GM12873 (cell line): ENCODE results near the gene ANGPT4.

Source experiments
- CTCF ChIP-seq: IDR thresholded peaks from 2 replicates; pipeline ENCODE4 v1.5.1; 2012; ENCODE audit warnings: low read depth, mild to moderate bottlenecking, moderate library complexity, low read length, control low read depth; ENCODE audit not compliant: insufficient read depth; ENCODE audit errors: missing control alignments

Gene ANGPT4

GRCh38 chr20:840858-841567, 75.1 kb downstream of the ANGPT4 start:
- no peak for TF ChIP-seq CTCF

DNA sequence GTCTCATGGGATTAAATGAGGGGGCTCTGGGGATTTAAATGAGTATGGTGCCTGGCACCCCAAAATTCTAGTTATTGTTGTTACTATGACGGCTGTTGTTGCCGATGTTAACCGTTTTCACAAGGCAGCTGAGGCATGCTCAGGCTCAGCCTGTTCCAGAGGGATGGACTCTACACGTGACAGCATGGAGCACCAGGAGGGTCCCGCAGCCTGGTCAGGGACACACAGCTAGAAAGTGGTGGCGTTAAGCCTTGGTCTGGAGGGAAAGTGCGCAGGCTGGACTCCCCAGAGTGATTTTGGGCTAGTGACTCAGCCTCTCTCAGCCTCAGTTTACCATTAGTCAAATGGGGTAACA, 75.7 kb downstream of the ANGPT4 start:
- no peak for TF ChIP-seq CTCF

DNA sequence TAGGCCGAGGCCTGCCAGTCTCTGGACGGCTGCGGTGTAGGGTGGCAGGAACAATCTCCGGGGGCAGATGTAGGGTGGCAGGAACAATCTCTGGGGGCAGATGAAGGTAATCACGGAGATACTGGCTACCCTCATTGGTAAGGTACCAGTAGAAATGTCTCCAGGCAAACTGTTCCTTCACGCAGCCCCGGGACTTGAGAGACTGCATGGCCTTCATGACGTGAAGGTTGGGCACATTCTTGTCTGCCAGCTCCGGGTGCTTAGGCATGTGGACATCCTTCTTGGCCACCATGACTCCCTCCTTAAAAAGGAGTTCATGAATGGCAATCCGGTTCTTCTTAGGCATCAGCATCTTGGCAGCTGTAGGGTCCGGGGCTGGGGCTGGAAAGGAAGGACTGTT, 76.5 kb downstream of the ANGPT4 start:
- TF ChIP-seq CTCF: no peak

DNA sequence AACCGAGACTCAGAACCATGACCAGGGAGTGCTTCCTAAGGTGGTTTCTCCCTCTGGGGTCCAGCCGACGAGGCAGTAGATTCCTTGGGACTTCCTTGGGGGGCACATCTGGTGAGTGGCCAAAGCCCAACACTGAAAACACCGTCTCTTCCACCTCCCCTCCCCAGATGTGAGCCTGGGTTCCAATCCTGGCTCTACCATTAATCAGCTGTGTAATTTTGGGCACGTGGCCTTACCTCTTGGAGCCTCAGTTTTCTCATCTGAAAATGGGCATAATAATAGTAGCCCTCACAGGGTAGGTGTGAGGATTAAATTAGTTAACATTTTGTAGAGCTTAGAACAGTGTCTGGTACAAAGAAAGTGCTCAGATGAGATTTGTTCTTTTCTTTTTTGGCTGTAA, 77.1 kb downstream of the ANGPT4 start:
- no peak for TF ChIP-seq CTCF

DNA sequence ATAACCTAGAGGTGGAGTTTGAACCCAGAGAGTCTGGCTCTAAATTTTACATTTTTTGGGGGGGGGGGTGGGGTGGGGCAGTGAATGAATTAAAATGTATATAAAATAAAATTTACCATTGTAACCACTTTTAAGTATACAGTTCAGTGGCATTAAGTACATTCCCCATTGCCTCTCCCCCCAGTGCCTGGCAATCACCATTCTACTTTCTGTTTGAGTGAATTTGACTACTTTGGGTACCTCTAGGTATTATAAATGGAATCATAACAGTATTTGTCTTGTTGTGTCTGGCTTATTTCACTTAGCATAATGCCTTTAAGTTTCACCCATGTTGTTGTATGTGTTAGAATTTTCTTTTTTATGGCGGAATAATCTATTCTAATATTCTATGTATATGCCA, 79.9 kb downstream of the ANGPT4 start:
- TF ChIP-seq CTCF: no peak

GRCh38 chr20:835608-836045, 80.5 kb downstream of the ANGPT4 start:
- no peak for TF ChIP-seq CTCF

GRCh38 chr20:834151-834746, 81.9 kb downstream of the ANGPT4 start:
- TF ChIP-seq CTCF: no peak
